HepG2 (cell line): Measurements from ENCODE around the gene DIS3L2. TPM values are rescaled to one million over a fixed set of nuclear protein-coding genes. Genes with fewer than 3 reads are reported as not detected.

Source experiments
- ATAC-seq: fragments of 200-7000 bp; cut with Tn5 transposase; 3 replicates; pipeline ENCODE4 v1.9.1; 2020; ENCODE audit warnings: mild to moderate bottlenecking, moderate library complexity
- BruUV-seq: library from RNA; stranded (reverse); fragments of 400-500 nt; replicated peaks from 2 replicates; lab custom pipeline; 2021; lab: Mats Ljungman, UMichigan
- CTCF ChIA-PET: fragments of 300-600 bp; formaldehyde crosslinking; extraction: SDS; loops from one replicate; lab custom pipeline; 2021; ENCODE audit warnings: low total read pairs, inconsistent platforms, low intra/inter-chr PET ratio; lab: Yijun Ruan, JAX
- POLR2A ChIA-PET: fragments of 350-600 bp; sonication (Branson Sonifier 250); formaldehyde crosslinking; loops from one replicate; lab custom pipeline; 2020; ENCODE audit warnings: antibody characterized with exemption, inconsistent platforms; lab: Yijun Ruan, JAX
- DNase-seq: peaks from one replicate; pipeline ENCODE4 v3.0.0-alpha.2; 2015; ENCODE audit warnings: low spot score
- FAIRE-seq: peaks from 3 replicates; lab custom pipeline; 2011; peaks lifted over from hg19 to GRCh38; lab: Jason Lieb, UNC
- H2AFZ ChIP-seq: one replicate; pipeline ENCODE4 v1.6.1; 2011; ENCODE audit warnings: low read length, inconsistent platforms
- H3K27ac ChIP-seq: fragments of 300-600 bp; 3 replicates; pipeline ENCODE4 v1.8.0; 2011; ENCODE audit warnings: mixed run types, mild to moderate bottlenecking, mixed read lengths, low read length, inconsistent platforms; ENCODE audit not compliant: insufficient read depth; ENCODE audit errors: extremely low read length
- H3K27me3 ChIP-seq, 2 experiments: fragments of 200-600 bp in 1 of 2; 2 replicates in 1 of 2; 3 replicates in 1 of 2; pipeline versions ENCODE4 v1.6.0 to v1.8.0; 2011; ENCODE audit warnings: low read length in 2 of 2, mild to moderate bottlenecking in 2 of 2, moderate library complexity in 2 of 2, inconsistent platforms in 1 of 2; ENCODE audit not compliant: insufficient read depth in 2 of 2, control insufficient read depth in 1 of 2
- H3K36me3 ChIP-seq, 2 experiments: fragments of 200-600 bp in 1 of 2; replicated peaks in 1 of 2; 2 replicates in 1 of 2; 3 replicates in 1 of 2; pipeline versions ENCODE4 v1.5.1 to v1.8.0; 2011; ENCODE audit warnings: low read length in 2 of 2, inconsistent platforms in 1 of 2; ENCODE audit not compliant: insufficient read depth in 2 of 2, control insufficient read depth in 1 of 2
- H3K4me1 ChIP-seq: 2 replicates; pipeline ENCODE4 v1.5.1; 2012; ENCODE audit warnings: low read length, inconsistent platforms; ENCODE audit not compliant: insufficient read depth
- H3K4me2 ChIP-seq: 2 replicates; pipeline ENCODE4 v1.6.0; 2011; ENCODE audit warnings: low read depth, low read length, inconsistent platforms
- H3K4me3 ChIP-seq, 3 experiments: fragments of 200-600 bp in 1 of 3; sonication (generic), shearing (Covaris generic) in 1 of 3; replicated peaks in 1 of 3; 2 replicates each; pipeline ENCODE4 v1.5.1; 2011 to 2016; ENCODE audit warnings: low read length in 3 of 3, inconsistent platforms in 2 of 3, low read depth in 2 of 3, mild to moderate bottlenecking in 2 of 3, control low read depth in 1 of 3, mixed read lengths in 1 of 3; ENCODE audit not compliant: insufficient read depth in 1 of 3
- H3K79me2 ChIP-seq: one replicate; pipeline ENCODE4 v1.6.1; 2011; ENCODE audit warnings: low read length, inconsistent platforms; ENCODE audit not compliant: insufficient read depth
- H3K9ac ChIP-seq: 2 replicates; pipeline ENCODE4 v1.6.0; 2011; ENCODE audit warnings: mild to moderate bottlenecking, low read depth, low read length, inconsistent platforms; ENCODE audit not compliant: insufficient read depth
- H3K9me3 ChIP-seq: 2 replicates; pipeline ENCODE4 v1.5.1; 2012; ENCODE audit warnings: mild to moderate bottlenecking, low read length
- H4K20me1 ChIP-seq: 2 replicates; pipeline ENCODE4 v1.6.0; 2011; ENCODE audit warnings: inconsistent platforms, mild to moderate bottlenecking, low read length, moderate library complexity; ENCODE audit not compliant: insufficient read depth
- ARID4A ChIP-seq: sonication (generic); formaldehyde crosslinking; IDR thresholded peaks from 2 replicates; pipeline ENCODE4 v1.5.0; 2020; ENCODE audit warnings: mild to moderate bottlenecking, missing genetic modification reagents, borderline replicate concordance
- ARNTL ChIP-seq: sonication (generic); formaldehyde crosslinking; IDR thresholded peaks from 2 replicates; pipeline ENCODE4 v1.4.0; 2020; ENCODE audit warnings: mild to moderate bottlenecking, missing genetic modification reagents
- CENPX ChIP-seq: sonication (generic); formaldehyde crosslinking; IDR thresholded peaks from 2 replicates; pipeline ENCODE4 v1.9.0; 2021; ENCODE audit warnings: mild to moderate bottlenecking, missing genetic modification reagents, moderate library complexity
- CHD4 ChIP-seq: fragments of 200-600 bp; sonication (generic); IDR thresholded peaks from 2 replicates; pipeline ENCODE4 v1.7.0; 2017; ENCODE audit warnings: mild to moderate bottlenecking, low read length, borderline replicate concordance
- DDIT3 ChIP-seq: sonication (generic); formaldehyde crosslinking; IDR thresholded peaks from 2 replicates; pipeline ENCODE4 v1.4.0; 2020; ENCODE audit warnings: mild to moderate bottlenecking, missing genetic modification reagents
- ELF4 ChIP-seq: sonication (generic); formaldehyde crosslinking; IDR thresholded peaks from 2 replicates; pipeline ENCODE4 v1.5.0; 2020; ENCODE audit warnings: missing genetic modification reagents, mild to moderate bottlenecking, moderate library complexity, borderline replicate concordance
- KAT8 ChIP-seq: IDR thresholded peaks from 2 replicates; pipeline ENCODE4 v1.6.1; 2016; ENCODE audit warnings: missing genetic modification reagents, missing compliant biosample characterization
- MAFG ChIP-seq: sonication (generic); formaldehyde crosslinking; IDR thresholded peaks from 2 replicates; pipeline ENCODE4 v1.5.1; 2020; ENCODE audit warnings: mild to moderate bottlenecking, missing genetic modification reagents
- MEF2D ChIP-seq: sonication (generic); formaldehyde crosslinking; IDR thresholded peaks from 2 replicates; pipeline ENCODE4 v1.5.1; 2020; ENCODE audit warnings: mild to moderate bottlenecking, missing genetic modification reagents
- NR2F1 ChIP-seq, 2 experiments: fragments of 450-650 bp in 1 of 2; formaldehyde crosslinking in 1 of 2; IDR thresholded peaks; 2 replicates each; pipeline versions ENCODE4 v1.5.0 to v1.6.1; 2016 to 2020; ENCODE audit warnings: mild to moderate bottlenecking in 1 of 2, missing compliant biosample characterization in 1 of 2, missing genetic modification reagents in 1 of 2, moderate library complexity in 1 of 2
- PLRG1 ChIP-seq: fragments of 450-650 bp; conservative IDR thresholded peaks from 2 replicates; pipeline ENCODE4 v1.6.1; 2016
- POLR2G ChIP-seq: fragments of 200-400 bp; formaldehyde crosslinking; IDR thresholded peaks from 2 replicates; pipeline ENCODE4 v1.6.1; 2018; ENCODE audit warnings: mild to moderate bottlenecking, low read depth, low read length, moderate library complexity
- RCOR2 ChIP-seq: IDR thresholded peaks from 2 replicates; pipeline ENCODE4 v1.6.1; 2016; ENCODE audit warnings: missing biosample characterization, missing genetic modification reagents
- RNF219 ChIP-seq: sonication (generic); formaldehyde crosslinking; IDR thresholded peaks from 2 replicates; pipeline ENCODE4 v1.5.0; 2020; ENCODE audit warnings: mild to moderate bottlenecking, missing genetic modification reagents
- TIGD3 ChIP-seq: sonication (generic); formaldehyde crosslinking; IDR thresholded peaks from 2 replicates; pipeline ENCODE4 v1.5.1; 2020; ENCODE audit warnings: mild to moderate bottlenecking, missing genetic modification reagents, borderline replicate concordance
- ZNF12 ChIP-seq: sonication (generic); formaldehyde crosslinking; IDR thresholded peaks from 2 replicates; pipeline ENCODE4 v1.5.0; 2020; ENCODE audit warnings: missing genetic modification reagents
- ZNF616 ChIP-seq: sonication (generic); formaldehyde crosslinking; IDR thresholded peaks from 2 replicates; pipeline ENCODE4 v1.5.0; 2020; ENCODE audit warnings: low read depth, mild to moderate bottlenecking, missing genetic modification reagents
- WGBS: methylation state at CpG from one replicate; pipeline ENCODE4 v1.1.6; 2017; ENCODE audit warnings: low lambda C conversion rate; 5-methylcytosine and 5-hydroxymethylcytosine counted together
- in situ Hi-C: cut with HindIII; loops from 2 replicates; pipeline ENCODE4 v1.10.0; 2017; ENCODE audit warnings: low pct_unique_long_range_greater_than_20kb; ENCODE audit not compliant: extremely low pct_ligation_motif_present
- intact Hi-C: fragments of 100-400 bp; cut with micrococcal nuclease; formaldehyde crosslinking; loops from one replicate; pipeline ENCODE4 v1.10.0; 2022; ENCODE audit not compliant: unreplicated experiment
- polyA plus RNA-seq, 8 experiments: library from polyadenylated mRNA; depleted of rRNA in 3 of 8; stranded (reverse) in 7 of 8; unstranded in 1 of 8; fragments of >200 nt; fragmentation: Illumina TruSeq in 4 of 8; extraction: Trizol in 4 of 8; gene quantifications; 2 replicates each; pipeline versions ENCODE4 v1.2.1 to v1.2.3, GENCODE V29; 2011 to 2016; ENCODE audit warnings: low read depth in 4 of 8, missing spikeins in 1 of 8, mixed read lengths in 1 of 8; ENCODE audit not compliant: insufficient read depth in 1 of 8
- total RNA-seq, 5 experiments: library from RNA; depleted of rRNA; stranded (reverse); fragments of >200 nt; fragmentation: Illumina TruSeq; extraction: Trizol; gene quantifications; 2 replicates each; pipeline ENCODE4 v1.2.3, GENCODE V29; 2016; ENCODE audit warnings: low read depth in 1 of 5

The DIS3L2 gene
- total and polyA plus RNA-seq, 2 of the 13 experiments (the other 11 are each of a cell fraction or from before 2014, with no cell fraction given), result 7.0 to 23.9 TPM

GRCh38 chr2:231931481-231931915 is 30.0 kb upstream of the DIS3L2 start (continued):
- TF ChIP-seq RNF219 (CRISPR knock-in tag), result no peak
- TF ChIP-seq, all 625 proteins: peak for 0

GRCh38 chr2:231932711-231932970 is 28.9 kb upstream of the DIS3L2 start:
- Histone ChIP-seq H4K20me1 (no peaks in the 10 kb centered on the region), H3K4me1 (peaks cover 27% of the 10 kb centered on the region), H3K9ac (no peak overlapping the region), H3K27me3 (peaks cover 9 to 67% of the 10 kb centered on the region in 2 experiments; a peak in 4 of 5 replicates), H3K4me3 (no peak overlapping the region), H3K9me3 (no peaks in the 10 kb centered on the region), H3K36me3 (no peaks in the 10 kb centered on the region), H3K27ac (no peak overlapping the region), H3K79me2 (no peaks in the 10 kb centered on the region), H2AFZ (no peak overlapping the region), H3K4me2 (no peak overlapping the region)
- FAIRE-seq, result no peak
- POLR2A ChIA-PET, result no interaction called here
- WGBS, result 28% methylated on average over 3 of the region's 3 CpGs
- no peak for ATAC-seq
- intact Hi-C loops (no loop called here), in situ Hi-C loops (no loop called here)
- CTCF ChIA-PET, result no interaction called here
- no peak for DNase-seq
- no TSS peak for BruUV-seq
- TF ChIP-seq ZNF616, result no peak
- no peak for TF ChIP-seq RCOR2
- TF ChIP-seq ELF4 (CRISPR knock-in tag), result no peak
- TF ChIP-seq ARID4A (CRISPR knock-in tag), result no peak
- TF ChIP-seq CHD4, result no peak
- TF ChIP-seq NR2F1 (CRISPR knock-in tag; IDR thresholded peaks at IDR 0.05), result no peak
- TF ChIP-seq MAFG (CRISPR knock-in tag), result no peak
- no peak for TF ChIP-seq DDIT3
- TF ChIP-seq ARNTL (CRISPR knock-in tag), result no peak
- TF ChIP-seq KAT8, result no peak
- TF ChIP-seq MEF2D, result no peak
- no peak for TF ChIP-seq PLRG1
- TF ChIP-seq CENPX (CRISPR knock-in tag), result no peak
- TF ChIP-seq TIGD3 (CRISPR knock-in tag), result no peak
- no peak for TF ChIP-seq ZNF12 (CRISPR knock-in tag)
- TF ChIP-seq POLR2G, result no peak
